ENCODE measurements around the gene LHX8.
"Not testable (repeated sequence)": the region's sequence is repeated elsewhere in the genome, so short reads cannot be mapped to it uniquely, and the experiment has no call there.

Gene LHX8

DNA sequence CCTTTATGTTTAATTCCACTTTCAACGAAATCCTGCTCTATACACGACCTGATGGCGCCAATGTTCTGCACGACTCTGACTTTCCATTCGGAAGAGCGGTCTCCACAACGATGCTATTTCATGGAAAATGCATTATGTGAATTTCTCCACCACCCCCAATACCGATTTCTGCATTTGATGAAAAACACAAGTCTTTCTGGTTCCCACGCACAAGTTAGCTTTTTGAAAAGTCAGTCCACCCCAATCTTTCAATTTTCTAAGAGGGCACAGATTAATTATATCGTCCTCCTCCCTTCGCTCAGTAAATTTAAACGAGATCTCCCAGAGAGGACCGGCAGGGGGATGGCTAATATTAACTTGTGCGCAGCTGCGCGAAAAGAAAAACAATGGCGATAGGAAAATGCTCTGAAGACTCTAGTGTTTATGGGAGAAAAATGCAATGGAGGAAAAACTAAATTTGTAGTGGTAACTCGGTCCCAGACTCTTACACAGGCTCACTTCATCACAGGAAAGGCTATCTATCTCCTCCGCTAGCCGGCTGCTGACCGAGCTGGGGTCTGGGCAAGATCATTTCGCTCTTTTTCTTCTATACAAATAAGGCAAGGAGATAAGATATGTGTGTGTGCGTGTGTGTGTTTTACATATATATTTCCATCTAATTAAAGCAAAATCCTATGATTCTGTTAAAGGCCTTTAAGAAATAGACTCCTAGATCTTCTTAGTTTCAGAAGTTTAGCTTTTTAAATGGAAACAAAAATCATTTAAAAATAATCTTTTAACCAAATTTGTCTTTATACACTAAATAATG lies 1.2 kb upstream of the LHX8 start:
- DNase-seq = no peak

DNA sequence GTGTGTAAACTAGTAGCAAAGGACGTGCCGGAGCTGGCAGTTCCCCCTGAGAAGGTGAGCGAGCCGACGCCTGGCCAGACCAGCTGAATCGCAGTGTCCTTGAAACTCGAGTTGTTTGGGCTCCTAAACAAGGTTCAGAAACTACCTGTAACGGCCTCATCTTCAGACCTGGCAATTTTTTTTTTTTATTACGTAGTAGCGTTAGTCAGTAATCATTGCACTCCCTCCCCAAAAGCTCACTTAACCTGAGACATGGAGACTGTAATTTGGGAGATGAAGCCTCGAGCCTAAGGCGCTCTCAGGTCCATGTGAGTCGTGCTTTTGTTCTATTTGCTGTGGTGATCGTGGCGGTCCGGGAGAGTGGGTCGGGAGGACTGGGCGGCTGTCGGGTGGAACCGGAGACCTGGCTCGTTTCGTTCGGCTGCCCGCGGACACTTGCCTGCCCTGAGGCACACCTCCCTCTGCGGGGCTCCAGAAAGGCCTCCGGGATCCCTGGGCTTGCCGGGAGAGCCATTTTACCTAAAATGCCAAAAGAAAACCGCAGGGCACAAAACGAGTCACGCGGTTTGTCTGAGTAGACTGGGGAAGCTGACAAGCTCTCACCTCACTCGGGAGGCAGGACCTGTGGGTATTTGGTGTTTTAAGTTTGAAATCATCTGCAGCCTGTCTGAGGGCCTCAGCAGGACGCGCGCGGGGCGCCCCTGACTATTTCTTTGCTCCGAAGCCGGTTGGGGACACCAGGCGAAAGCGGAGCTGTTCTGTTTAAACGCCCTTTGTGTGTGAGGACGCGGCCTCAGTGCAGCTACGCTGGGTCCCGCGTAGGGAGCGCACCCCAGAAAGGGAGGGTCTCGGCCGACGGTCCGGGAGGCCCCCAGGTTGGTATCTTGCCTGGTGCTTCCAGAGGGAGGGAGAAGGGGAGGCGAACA lies 722 bp downstream of the LHX8 start:
- no peak for DNase-seq

DNA sequence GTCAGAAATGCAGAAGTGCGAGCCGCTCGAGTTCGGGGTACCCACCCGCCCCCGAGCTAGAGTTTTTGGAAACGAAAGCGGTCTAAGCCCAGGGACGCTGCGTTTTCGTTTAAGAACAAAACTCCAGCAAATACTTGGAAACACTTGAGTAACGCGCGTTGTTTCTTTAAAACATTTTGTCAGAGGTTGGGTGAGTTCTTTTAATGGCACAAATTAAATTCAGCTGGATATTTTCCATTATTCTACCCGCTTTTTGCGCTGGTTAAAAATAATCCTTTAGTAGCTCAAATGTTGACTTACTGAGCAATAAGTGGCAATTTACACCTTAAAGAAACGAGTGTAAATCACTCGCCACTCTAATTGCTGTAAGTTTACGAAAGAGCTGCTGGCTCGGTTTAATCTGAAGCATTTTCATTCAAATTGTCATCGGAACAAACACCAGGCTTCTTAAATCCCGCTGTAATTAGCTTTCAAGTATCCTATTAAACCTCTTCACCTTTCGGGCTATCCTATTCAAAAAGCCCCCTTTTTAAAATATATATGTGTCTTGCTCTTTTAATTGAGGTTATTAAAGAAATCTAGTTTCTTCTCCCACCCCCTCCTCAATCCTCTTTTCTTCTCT lies 1.5 kb downstream of the LHX8 start:
- DNase-seq = no peak

DNA sequence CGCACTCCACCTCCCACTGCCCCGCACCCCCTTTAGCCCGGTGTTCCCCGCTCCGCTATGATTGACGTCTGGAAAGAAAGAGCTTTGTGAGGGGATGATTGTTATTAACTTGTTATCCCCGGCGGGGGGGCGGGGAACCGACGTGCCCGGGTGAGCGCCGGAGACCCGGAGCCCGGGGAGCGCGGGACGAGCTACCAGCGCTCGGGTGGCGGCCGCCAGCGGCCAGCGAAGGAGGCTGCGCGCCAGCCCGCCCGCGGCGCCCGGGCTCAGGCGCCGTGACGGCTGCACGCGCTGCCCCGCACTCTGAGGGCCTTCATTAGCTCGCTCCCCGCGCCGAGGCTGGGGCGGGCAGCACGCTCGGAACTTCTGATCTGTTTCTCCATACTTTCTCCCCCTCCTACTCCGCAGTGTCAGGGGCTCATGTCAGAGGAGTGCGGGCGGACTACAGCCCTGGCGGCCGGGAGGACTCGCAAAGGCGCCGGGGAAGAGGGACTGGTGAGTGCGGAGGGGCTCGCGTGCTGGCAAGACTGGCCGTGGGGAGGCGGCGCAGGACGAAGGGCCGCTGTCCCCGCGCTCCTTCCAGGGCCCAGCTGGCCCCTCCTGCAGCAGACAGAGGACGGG lies 2.1 kb downstream of the LHX8 start:
- no peak for DNase-seq

DNA sequence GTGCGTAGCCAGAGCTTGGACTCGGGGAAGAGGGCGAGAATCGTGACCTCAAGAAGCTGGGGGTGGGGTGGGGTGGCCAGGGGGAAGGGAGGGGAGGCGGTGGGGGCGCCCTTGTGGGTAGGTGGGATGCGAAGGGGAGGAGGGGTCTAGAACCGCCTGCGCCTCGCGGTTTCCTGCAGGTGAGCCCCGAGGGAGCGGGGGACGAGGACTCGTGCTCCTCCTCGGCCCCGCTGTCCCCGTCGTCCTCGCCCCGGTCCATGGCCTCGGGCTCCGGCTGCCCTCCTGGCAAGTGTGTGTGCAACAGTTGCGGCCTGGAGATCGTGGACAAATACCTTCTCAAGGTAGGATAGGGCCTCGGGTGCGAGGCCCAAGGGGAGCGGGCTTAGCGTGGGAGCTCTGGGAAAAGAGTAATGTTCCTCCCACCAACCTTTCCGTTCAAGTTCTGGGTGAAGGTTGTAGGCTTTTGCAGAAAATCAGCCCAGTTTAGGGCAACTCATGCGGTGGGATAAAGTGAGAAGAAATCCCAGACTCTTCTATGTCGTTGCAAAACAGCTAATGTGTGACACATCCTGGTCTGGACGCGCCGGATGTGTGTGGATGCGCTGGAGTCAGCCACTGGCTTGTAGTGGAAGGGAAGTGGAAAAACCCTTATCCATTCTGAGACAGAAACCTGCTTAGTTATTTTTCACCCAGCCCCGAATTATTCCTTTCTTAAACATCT lies 2.9 kb downstream of the LHX8 start:
- no peak for DNase-seq

DNA sequence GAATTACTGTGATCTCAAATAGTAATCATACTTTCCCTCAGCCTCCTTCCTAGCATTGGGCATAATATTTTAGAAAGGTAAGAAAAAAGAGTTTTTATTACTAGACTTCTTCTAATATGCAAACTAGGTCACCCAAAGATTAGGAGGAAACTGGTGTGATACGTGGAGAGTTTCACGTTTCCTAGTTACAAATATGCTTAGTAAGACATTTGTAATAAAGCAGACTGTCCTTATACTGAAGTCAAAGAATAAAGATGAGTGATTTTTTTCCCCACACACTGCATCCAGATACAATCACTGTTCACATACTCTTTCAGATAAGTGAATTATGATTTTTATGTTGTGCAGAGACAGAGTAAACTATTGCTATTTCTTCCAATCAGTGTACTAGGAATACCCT lies 17.9 kb downstream of the LHX8 start:
- DNase-seq = no peak

DNA sequence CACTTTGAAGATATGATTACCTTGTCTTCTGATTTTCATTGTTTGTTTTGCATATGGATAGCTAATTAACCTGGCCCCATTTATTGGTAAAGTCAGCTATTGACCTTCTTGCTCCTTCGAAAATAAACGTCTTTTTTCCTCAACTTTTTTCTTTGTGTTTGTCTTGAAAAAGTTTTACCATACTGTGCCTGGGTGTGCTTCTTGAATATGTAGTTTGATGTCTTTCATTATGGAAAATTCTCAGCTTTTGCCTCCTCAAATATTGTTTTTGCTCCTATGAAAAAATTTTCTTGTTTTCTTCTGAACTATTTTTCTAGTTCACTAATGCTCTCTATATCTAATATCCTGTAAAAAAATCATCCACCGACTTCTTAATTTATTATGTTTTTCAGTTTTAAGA lies 25.0 kb downstream of the LHX8 start:
- DNase-seq = no peak

DNA sequence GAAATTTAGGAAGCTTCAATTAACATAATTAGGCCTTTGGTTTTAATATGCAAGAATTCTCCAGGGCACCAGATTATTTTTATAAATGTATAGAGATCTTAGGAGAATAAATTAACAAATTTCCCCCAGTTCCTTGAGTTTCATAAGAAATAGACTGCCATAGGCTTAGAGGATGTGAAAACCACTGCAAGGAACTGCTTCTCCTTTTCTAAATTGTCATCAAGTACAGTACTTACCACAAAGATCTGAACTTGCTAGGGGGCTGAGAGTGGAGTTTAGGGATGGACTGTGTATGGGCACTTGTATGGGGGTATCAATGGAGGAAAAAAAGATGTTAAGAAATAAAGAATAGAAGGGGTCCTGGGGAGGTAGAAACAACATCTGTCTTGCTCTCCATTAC lies 31.1 kb downstream of the LHX8 start:
- DNase-seq = no peak

DNA sequence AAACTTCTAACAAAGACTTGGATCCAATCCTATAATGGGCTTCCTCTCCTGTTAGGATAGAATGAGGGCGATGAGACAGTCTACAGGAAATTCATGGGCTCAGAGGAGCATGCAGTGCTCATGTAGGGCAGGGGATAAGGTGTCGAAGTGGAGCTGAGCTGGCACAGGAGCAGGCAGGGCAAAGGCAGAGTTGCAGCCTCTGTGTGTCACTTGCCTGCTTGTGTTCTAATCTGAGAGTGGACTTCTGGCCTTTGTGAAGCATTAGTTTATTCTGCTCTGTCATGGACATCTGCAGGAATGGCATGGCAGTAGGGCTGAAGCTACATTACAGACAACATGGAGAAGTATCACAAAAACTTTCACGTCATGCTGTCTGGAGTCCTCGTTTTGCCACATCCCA lies 32.6 kb downstream of the LHX8 start:
- no peak for DNase-seq

DNA sequence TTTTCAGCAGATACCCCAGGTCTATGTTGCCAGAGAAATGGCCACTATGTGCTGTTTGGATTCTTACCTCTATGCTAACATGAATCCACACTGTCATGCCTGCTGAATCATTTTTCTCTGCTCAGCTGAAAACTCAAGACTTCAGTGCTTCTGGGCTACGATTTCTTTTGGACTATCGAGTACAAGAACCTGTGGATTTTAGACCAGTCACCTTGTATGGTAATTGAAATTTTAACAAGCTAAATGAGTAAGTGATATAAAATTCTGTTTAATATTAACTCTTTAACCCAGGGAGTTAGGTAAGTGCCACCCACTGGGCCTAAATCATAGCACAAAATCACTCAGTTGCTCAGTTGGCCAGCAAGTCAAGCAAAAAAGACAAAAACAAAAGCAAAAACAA lies 35.8 kb downstream of the LHX8 start:
- DNase-seq = no peak

DNA sequence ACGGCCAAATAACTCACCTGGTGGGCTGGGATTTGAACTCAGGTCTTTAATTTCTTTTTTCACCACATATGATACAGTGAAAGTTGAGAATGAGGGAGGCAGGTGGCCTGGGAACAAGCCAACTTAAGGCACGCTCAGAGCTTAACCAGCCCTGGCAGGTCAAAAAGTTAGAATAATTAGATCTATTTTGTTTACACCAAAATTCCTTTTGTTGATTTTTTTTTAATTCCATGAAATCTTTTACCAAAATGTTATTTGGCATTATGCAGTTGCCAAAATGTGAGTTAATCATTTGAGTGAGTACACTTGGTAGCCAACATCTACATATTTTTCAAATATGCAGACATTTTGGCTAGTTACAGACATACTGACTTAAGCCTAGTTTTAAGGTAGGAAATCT lies 36.8 kb downstream of the LHX8 start:
- DNase-seq = no peak

DNA sequence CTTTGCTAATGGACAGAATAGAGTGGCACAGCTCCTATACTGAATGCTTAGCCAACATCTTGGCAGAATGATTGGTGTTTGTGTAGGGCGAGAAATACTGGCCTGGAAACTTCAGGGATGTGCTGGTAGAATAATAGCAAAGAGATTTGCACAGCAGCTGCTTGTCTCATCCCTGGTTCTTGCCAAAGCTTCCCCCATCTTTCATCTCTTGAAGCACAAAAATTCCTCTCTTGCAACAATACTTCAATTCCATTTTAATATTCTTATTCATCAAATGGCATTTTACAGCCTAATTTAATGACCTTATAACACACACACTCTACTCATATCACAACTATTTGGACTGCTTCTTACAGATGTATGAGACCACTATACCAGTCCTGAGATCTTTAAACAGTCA lies 37.7 kb downstream of the LHX8 start:
- no peak for DNase-seq

DNA sequence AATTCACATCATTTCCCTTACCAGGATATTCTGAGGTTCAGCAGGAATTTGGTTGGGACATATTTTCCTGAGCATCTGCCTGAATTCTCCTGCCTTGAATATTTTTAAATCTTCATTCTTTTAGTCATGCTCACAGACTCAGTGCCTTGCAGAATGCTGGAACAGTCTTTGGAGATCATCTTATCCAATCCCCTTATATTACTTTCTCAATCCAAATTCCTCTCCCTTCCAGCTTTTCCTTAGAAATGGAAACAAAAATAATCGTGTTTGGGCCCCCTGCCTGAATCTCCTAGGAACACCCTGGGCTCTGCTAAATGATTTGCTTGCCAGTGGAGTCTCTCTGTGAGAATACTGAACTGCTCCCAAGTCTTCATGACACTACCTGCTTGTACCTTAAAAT lies 38.4 kb downstream of the LHX8 start:
- no peak for DNase-seq

DNA sequence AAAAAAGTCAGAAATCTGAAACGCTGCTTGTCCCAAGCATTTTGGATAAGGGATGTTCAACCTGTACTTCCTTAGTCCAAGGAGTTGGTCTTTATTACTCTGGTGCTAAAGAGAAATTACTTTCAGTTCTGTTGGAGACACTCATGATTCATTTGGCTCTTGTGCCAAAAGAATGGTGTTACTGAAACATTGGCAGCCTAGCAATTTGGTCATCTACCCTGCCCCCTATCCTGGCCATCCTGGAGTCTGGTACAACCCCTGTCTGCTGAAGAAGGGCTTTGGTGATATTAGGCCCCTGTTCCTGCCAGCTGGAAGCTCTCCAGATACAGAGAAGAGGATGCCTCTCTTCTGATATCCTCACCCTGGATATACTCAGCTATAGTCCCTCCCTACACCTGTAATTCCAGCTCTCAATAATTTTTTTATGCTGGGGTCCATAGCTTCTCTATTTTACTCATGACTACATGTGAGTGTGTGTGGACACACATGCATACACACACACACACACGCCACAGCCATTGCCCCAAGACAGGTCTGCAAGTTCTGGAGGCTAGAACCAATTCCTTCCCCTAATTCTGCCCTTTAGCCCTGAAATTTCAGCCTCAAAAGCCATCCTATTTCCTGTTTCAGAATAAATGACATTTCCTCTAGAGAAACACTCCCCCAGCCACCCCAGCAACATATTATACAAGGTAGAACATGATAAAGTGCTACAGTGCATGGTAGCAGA lies 40.0 kb downstream of the LHX8 start:
- DNase-seq = no peak

DNA sequence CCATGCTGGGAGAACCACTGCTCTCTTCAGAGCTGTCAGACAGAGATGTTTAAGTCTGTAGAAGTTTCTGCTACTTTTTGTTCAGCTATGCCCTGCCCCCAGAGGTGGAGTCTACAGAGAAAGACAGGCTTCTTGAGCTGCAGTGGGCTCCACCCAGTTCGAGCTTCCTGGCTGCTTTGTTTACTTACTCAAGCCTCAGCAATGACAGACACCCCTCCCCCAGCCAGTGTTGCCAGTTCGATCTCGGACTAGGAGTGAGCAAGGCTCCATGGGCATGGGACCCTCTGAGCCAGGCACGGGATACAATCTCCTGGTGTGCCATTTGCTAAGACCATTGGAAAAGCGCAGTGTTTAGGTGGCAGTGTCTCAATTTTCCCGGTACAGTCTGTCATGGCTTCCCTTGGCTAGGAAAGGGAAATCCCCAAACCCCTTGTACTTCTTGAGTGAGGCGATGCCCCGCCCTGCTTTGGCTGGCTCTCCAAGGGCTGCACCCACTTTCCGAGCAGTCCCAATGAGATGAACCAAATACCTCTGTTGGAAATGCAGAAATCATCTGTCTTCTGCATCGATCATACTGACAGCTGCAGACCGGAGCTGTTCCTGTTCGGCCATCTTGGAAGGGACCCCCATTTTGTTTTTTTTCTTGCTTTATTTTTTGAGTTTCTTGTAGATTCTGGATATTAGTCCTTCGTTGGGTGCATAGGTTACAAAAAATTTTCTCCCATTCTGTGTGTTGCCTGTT lies 47.2 kb downstream of the LHX8 start:
- not testable (repeated sequence) for DNase-seq

DNA sequence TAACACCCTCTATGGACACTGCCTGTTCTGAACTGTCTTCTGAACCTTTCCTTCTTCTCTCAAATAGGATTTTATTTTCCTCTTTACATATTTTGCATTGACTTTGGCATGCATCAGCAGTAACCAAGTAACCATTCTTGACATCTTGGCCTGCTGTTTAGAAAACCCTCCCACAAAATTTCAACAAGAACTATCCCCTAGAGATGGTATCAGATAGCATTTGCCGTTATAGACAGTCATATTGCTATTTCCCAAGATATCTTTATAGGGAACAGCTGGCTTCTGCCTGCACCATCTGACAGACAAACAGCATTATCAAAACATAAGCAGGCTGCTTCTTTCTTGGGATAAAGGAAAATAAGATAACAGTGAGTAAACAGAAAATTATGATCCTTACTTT lies 54.7 kb downstream of the LHX8 start:
- no peak for DNase-seq

DNA sequence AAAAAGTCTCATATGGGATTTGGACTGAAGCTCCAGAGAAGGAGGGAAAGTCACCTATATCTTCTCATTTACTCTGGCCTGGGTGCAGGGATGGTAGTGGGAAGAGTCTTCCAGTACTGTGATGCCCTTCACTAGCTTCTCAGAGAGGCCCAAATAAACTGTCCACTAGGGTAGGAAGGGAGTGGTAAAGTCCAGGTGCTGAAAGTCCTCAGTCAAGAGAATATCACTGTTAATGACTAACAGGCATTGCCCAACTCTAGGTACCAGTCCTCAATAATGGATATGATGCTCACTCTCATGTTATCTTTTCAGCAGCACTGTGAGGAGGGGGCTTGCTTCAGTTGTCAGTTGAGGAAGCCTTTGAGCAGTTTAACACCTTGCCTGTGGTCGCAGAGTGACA lies 64.0 kb downstream of the LHX8 start:
- no peak for DNase-seq

DNA sequence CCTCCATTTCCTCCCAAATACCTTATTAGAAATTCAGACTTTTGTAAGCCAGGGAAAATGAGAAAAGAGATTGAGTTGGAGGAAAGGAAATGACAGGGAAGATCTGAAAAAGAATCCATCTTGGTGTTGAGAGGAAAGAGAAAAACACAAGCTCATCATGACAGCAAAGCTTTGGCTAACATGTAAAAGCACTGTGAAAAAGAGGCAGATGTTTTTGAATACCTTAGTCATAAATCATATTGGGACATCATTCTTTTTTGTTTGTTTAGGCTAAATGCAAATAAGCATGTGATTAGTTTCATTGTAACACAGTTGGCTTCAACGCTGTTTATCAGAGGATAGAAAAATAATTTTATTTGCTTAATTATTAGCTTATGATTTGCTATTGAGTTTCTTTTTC lies 64.6 kb downstream of the LHX8 start:
- no peak for DNase-seq

DNA sequence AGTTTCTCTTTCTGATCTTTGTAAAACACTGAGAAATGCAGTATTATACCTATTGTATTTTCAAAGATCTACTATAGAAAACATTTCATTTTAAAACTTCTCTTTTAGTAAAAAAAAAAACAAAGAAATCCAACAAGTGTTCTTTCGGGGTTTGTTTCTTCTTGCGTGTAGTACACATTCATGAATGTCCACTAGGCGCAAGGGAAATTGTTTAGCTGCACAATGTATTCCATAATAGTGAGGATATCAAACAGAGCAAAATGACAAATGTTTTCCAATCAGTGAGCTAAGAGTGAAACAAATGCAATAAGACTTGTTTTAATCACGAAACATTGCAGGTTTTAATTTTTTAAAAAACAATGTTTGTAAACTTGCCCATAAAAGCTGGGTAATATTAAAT lies 68.6 kb downstream of the LHX8 start:
- DNase-seq = no peak

DNA sequence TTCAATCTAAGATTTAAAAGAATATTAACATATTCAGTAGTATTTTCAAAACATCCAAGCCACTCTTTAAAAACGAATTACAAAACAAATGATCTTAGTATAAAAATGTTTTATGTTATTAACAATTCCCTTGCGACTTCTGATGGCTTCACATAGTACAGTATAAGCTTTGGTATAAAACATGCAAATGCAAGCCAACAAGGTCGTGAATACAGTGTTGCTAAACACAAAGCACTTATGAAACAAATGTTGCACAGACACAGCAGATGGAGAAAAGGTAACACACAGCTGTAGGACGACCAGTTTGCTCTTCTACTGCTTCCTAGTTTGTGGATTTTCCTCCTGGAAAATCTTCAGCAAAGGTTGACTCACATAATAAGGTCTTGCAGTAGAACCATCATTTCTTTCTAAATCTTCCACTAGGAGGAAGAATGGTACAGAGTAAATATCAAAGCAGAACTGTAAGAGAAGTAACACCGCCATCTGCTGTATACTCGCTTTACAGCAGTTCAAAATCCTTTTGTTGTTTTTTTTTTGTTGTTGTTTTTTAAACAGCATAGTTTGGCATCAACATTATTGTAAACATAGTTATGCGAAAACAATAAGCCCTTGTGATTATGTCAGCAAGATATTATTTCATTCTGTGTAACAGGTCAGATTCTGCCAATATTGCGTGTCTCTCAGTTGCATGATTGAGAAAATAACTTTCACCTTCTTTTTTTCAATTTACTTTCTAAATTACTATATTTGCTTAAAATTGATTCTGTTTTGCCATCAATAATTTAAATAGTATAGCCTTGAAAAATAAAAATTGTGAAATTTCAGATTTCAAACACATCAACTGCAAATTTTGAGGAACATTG lies 69.5 kb downstream of the LHX8 start:
- no peak for DNase-seq
